Endothelial cell of umbilical vein (primary cell): ENCODE measurements around the gene MAGI1. TPM values are rescaled to one million over a fixed set of nuclear protein-coding genes. Genes with fewer than 3 reads are reported as not detected.

ENCODE experiments used
- BruUV-seq: library from RNA; stranded (reverse); fragments of 400-500 nt; replicated peaks from 2 replicates; lab custom pipeline; 2021; lab: Mats Ljungman, UMichigan
- CTCF ChIA-PET: fragments of 300-600, 350-600 bp; sonication (Branson Sonifier 250); formaldehyde crosslinking; loops from one replicate; lab custom pipeline; 2021; ENCODE audit warnings: antibody characterized with exemption, inconsistent platforms; lab: Charles Lee
- POLR2A ChIA-PET: fragments of 300-600, 350-600 bp; sonication (Branson Sonifier 250); formaldehyde crosslinking; loops from one replicate; lab custom pipeline; 2021; ENCODE audit warnings: antibody characterized with exemption, inconsistent platforms; lab: Charles Lee
- DNase-seq: peaks from one replicate; pipeline ENCODE4 v3.0.0-alpha.2; 2011; ENCODE audit warnings: low read depth, low spot score
- FAIRE-seq: peaks from 2 replicates; lab custom pipeline; 2011; peaks lifted over from hg19 to GRCh38; lab: Jason Lieb, UNC
- H2AFZ ChIP-seq: 2 replicates; pipeline ENCODE4 v1.6.0; 2012; ENCODE audit warnings: low read depth, low read length, control low read depth, inconsistent platforms
- H3K27ac ChIP-seq: 2 replicates; pipeline ENCODE4 v1.5.1; 2011; ENCODE audit warnings: low read depth, mild to moderate bottlenecking, control low read depth, low read length, moderate library complexity; ENCODE audit not compliant: insufficient read depth
- H3K27me3 ChIP-seq, 2 experiments: 2 replicates each; pipeline versions ENCODE4 v1.6.0 to v1.6.1; 2011; ENCODE audit warnings: low read length in 2 of 2, mixed read lengths in 1 of 2; ENCODE audit not compliant: control insufficient read depth in 2 of 2, insufficient read depth in 2 of 2
- H3K36me3 ChIP-seq, 2 experiments: 2 replicates in 1 of 2; 3 replicates in 1 of 2; pipeline ENCODE4 v1.5.1; 2011; ENCODE audit warnings: low read length in 2 of 2, mild to moderate bottlenecking in 1 of 2, moderate library complexity in 1 of 2; ENCODE audit not compliant: control insufficient read depth in 2 of 2, insufficient read depth in 2 of 2; ENCODE audit errors: extremely low read depth in 1 of 2
- H3K4me1 ChIP-seq: 3 replicates; pipeline ENCODE4 v1.5.1; 2011; ENCODE audit warnings: mild to moderate bottlenecking, low read length; ENCODE audit not compliant: control insufficient read depth, insufficient read depth; ENCODE audit errors: extremely low read depth
- H3K4me2 ChIP-seq: 2 replicates; pipeline ENCODE4 v1.6.1; 2011; ENCODE audit warnings: low read length, control low read depth, mixed read lengths; ENCODE audit not compliant: insufficient read depth
- H3K4me3 ChIP-seq, 3 experiments: fragments of 200-600 bp in 1 of 3; sonication (generic), shearing (Covaris generic) in 1 of 3; replicated peaks in 1 of 3; 2 replicates each; pipeline ENCODE4 v1.5.1; 2011 to 2016; ENCODE audit warnings: control low read depth in 3 of 3, low read length in 3 of 3, mild to moderate bottlenecking in 2 of 3, inconsistent platforms in 1 of 3, low read depth in 1 of 3, moderate library complexity in 1 of 3; ENCODE audit not compliant: insufficient read depth in 1 of 3
- H3K79me2 ChIP-seq: 2 replicates; pipeline ENCODE4 v1.6.0; 2012; ENCODE audit warnings: low read length, inconsistent platforms; ENCODE audit not compliant: control insufficient read depth, insufficient read depth
- H3K9ac ChIP-seq: replicated peaks from 2 replicates; pipeline ENCODE3; 2011; ENCODE audit warnings: low read length, control low read depth; ENCODE audit not compliant: insufficient read depth; ENCODE audit errors: extremely low read depth
- H3K9me1 ChIP-seq: replicated peaks from 3 replicates; pipeline ENCODE4 v1.6.0; 2011; ENCODE audit warnings: mild to moderate bottlenecking, low read length; ENCODE audit not compliant: control insufficient read depth, insufficient read depth; ENCODE audit errors: extremely low read depth
- H3K9me3 ChIP-seq: replicated peaks from 2 replicates; pipeline ENCODE4 v1.5.1; 2012; ENCODE audit warnings: low read length, inconsistent platforms; ENCODE audit not compliant: control insufficient read depth, insufficient read depth
- H4K20me1 ChIP-seq: replicated peaks from 2 replicates; pipeline ENCODE3; 2011; ENCODE audit warnings: mild to moderate bottlenecking, low read length; ENCODE audit not compliant: control insufficient read depth, insufficient read depth; ENCODE audit errors: extremely low read depth
- EZH2 ChIP-seq: IDR thresholded peaks from 2 replicates; pipeline ENCODE4 v1.6.1; 2012; ENCODE audit warnings: borderline replicate concordance, low read depth, mild to moderate bottlenecking, moderate library complexity, low read length, inconsistent platforms; ENCODE audit not compliant: severe bottlenecking
- FOS ChIP-seq: IDR thresholded peaks from 2 replicates; pipeline ENCODE4 v1.6.1; 2011; ENCODE audit warnings: mild to moderate bottlenecking, low read length, moderate library complexity, borderline replicate concordance; ENCODE audit not compliant: insufficient read depth
- GATA2 ChIP-seq: IDR thresholded peaks from 2 replicates; pipeline ENCODE4 v1.7.0; 2011; ENCODE audit warnings: low read depth, mild to moderate bottlenecking, moderate library complexity, mixed read lengths, low read length; ENCODE audit not compliant: insufficient read length, insufficient read depth
- JUN ChIP-seq: IDR thresholded peaks from 2 replicates; pipeline ENCODE4 v1.6.1; 2011; ENCODE audit warnings: borderline replicate concordance, low read depth; ENCODE audit not compliant: insufficient read length, insufficient read depth
- MYC ChIP-seq: IDR thresholded peaks from one replicate; pipeline ENCODE4 v1.6.1; 2011; ENCODE audit warnings: mild to moderate bottlenecking, low read depth, low read length
- POLR2A ChIP-seq: IDR thresholded peaks from 2 replicates; pipeline ENCODE4 v1.6.1; 2012; ENCODE audit warnings: low read depth, mild to moderate bottlenecking, control low read depth, low read length
- POLR2AphosphoS5 ChIP-seq: IDR thresholded peaks from 2 replicates; pipeline ENCODE4 v1.6.1; 2012; ENCODE audit warnings: low read depth, mild to moderate bottlenecking, control low read depth, low read length, moderate library complexity; ENCODE audit not compliant: insufficient read depth
- dilution Hi-C: fragments of 300-500 bp; cut with MboI; formaldehyde crosslinking; loops from one replicate; pipeline ENCODE4 v1.15.0; 2019; ENCODE audit warnings: low sequenced_read_pairs; ENCODE audit not compliant: extremely low pct_ligation_motif_present
- intact Hi-C: fragments of 100-400 bp; cut with micrococcal nuclease; formaldehyde crosslinking; loops from one replicate; pipeline ENCODE4 v1.10.0; 2022
- polyA plus RNA-seq, 4 experiments: library from polyadenylated mRNA; depleted of rRNA in 3 of 4; stranded (reverse) in 3 of 4; unstranded in 1 of 4; fragments of >200 nt; gene quantifications; 2 replicates each; pipeline versions ENCODE4 v1.2.1 to v1.2.3, GENCODE V29; 2011 to 2012; ENCODE audit warnings: missing spikeins in 1 of 4
- total RNA-seq: library from RNA; stranded (reverse); gene quantifications from 2 replicates; pipeline ENCODE4 v1.2.3, GENCODE V29; 2021
- TF ChIP-seq, protein P1 (sequence below), 2 donors: IDR thresholded peaks; 1 replicate in 1 of 2; 2 replicates in 1 of 2; pipeline ENCODE4 v1.5.1; 2011; ENCODE audit warnings: low read length in 2 of 2, mild to moderate bottlenecking in 2 of 2, moderate library complexity in 2 of 2, control low read depth in 1 of 2, inconsistent platforms in 1 of 2, low read depth in 1 of 2; ENCODE audit not compliant: insufficient read depth in 1 of 2; ENCODE audit errors: extremely low read depth in 1 of 2
- TF ChIP-seq, protein P2 (sequence below): IDR thresholded peaks from 2 replicates; pipeline ENCODE4 v1.6.1; 2011; ENCODE audit not compliant: insufficient read depth, insufficient read length

MAGI1 gene
- total and polyA plus RNA-seq, 2 donors (not counting 3 experiments of a cell fraction or from before 2014, with no cell fraction given) = 10.1 to 47.9 TPM

DNA sequence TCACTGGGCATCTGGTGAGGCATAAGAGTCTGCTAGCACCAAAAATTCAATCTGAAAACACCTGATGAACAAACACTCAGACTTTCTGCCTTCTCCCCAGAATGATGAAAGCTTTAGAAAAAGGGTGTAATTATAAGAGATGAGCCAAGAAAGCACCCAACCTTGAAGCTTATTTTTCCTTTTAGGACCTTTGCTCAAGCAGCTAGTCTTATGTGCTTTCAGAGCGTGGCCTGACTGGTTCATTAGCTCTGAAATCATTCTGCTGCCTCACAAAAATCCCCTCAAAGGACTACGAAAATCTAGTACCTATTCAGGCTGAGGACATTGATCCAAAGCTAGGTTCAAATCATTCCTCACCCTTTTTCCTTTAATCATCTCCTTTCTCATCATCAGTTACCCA, 662.3 kb downstream of the MAGI1 start:
- Histone ChIP-seq H2AFZ (no peak overlapping the region), H3K36me3 (peaks cover 0 to 5% of the 10 kb centered on the region in 2 experiments), H3K4me1 (no peaks in the 10 kb centered on the region), H3K27me3 (no peaks in the 10 kb centered on the region), H3K9me1 (no peaks in the 10 kb centered on the region), H3K9me3 (no peaks in the 10 kb centered on the region), H3K4me3 (no peak overlapping the region), H4K20me1 (no peaks in the 10 kb centered on the region), H3K4me2 (no peak overlapping the region), H3K79me2 (no peaks in the 10 kb centered on the region), H3K27ac (no peak overlapping the region), H3K9ac (no peak overlapping the region)
- ChIA-PET CTCF (interaction anchor here (1.1 to 2.0 kb wide), 3 partner anchors 11 to 23 kb away, joined by 3 to 7 read pairs (median 3); no protein-coding TSS in a partner anchor), POLR2A (interaction anchor here (0.5 kb wide), 1 partner anchor 601 kb away, joined by 3 read pairs; no protein-coding TSS in a partner anchor)
- DNase-seq (no peak), FAIRE-seq (no peak)
- no TSS peak for BruUV-seq
- intact Hi-C loops (no loop called here), dilution Hi-C loops (no loop called here)
- TF ChIP-seq GATA2 (no peak), EZH2 (no peak), MYC (no peak), POLR2AphosphoS5 (no peak), FOS (no peak), POLR2A (no peak), JUN (no peak)
- TF ChIP-seq, protein P1, sequence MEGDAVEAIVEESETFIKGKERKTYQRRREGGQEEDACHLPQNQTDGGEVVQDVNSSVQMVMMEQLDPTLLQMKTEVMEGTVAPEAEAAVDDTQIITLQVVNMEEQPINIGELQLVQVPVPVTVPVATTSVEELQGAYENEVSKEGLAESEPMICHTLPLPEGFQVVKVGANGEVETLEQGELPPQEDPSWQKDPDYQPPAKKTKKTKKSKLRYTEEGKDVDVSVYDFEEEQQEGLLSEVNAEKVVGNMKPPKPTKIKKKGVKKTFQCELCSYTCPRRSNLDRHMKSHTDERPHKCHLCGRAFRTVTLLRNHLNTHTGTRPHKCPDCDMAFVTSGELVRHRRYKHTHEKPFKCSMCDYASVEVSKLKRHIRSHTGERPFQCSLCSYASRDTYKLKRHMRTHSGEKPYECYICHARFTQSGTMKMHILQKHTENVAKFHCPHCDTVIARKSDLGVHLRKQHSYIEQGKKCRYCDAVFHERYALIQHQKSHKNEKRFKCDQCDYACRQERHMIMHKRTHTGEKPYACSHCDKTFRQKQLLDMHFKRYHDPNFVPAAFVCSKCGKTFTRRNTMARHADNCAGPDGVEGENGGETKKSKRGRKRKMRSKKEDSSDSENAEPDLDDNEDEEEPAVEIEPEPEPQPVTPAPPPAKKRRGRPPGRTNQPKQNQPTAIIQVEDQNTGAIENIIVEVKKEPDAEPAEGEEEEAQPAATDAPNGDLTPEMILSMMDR (IDR thresholded peaks at IDR 0.05; ENCODE audit: extremely low read depth in 1 of 2, insufficient read depth in 1 of 2, low read depth in 1 of 2, low read length in 2 of 2) = no peak
- TF ChIP-seq, protein P2, sequence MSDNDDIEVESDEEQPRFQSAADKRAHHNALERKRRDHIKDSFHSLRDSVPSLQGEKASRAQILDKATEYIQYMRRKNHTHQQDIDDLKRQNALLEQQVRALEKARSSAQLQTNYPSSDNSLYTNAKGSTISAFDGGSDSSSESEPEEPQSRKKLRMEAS = no peak
